ENCODE data around the gene SLC6A1.

DNA sequence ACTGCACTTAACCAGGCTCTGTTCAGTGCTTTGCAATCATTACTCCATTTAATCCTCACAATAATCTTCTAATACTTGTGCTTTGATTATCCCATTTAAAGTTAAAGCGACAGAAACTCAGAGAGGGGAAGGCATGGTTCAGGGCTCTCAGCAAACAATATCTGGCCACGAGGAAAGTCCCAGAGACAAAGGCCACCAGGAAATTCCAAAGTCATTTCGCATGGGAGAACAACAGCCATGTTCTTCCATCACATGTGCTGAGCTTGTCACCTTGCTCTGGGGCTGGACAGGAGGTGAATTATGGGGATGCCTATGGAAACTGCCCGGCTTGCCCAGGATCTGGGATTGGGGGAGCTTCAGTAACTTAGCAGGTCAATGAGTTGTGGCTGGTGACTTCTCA is 95.5 kb downstream of the SLC6A1 start:
- TF ChIP-seq ARNTL (CRISPR knock-in tag; IDR thresholded peaks at IDR 0.05; ENCODE audit: borderline replicate concordance, low read depth) (no peak), TOX (CRISPR knock-in tag; IDR thresholded peaks at IDR 0.05; ENCODE audit: borderline replicate concordance) (no peak), SNAI2 (CRISPR knock-in tag; IDR thresholded peaks at IDR 0.05) (no peak), ZFP3 (CRISPR knock-in tag; IDR thresholded peaks at IDR 0.05) (no peak), CSDC2 (CRISPR knock-in tag; IDR thresholded peaks at IDR 0.05) (no peak), BACH2 (CRISPR knock-in tag; IDR thresholded peaks at IDR 0.05; ENCODE audit: borderline replicate concordance) (no peak), ZC3H10 (CRISPR knock-in tag; IDR thresholded peaks at IDR 0.05) (no peak), ZFP30 (CRISPR knock-in tag; IDR thresholded peaks at IDR 0.05) (no peak), RARB (CRISPR knock-in tag; IDR thresholded peaks at IDR 0.05) (no peak), PPARA (CRISPR knock-in tag; IDR thresholded peaks at IDR 0.05; ENCODE audit: borderline replicate concordance) (no peak), ISL1 (CRISPR knock-in tag; IDR thresholded peaks at IDR 0.05) (no peak), GLIS3 (CRISPR knock-in tag; IDR thresholded peaks at IDR 0.05) (no peak)
- TF ChIP-seq, protein P1, sequence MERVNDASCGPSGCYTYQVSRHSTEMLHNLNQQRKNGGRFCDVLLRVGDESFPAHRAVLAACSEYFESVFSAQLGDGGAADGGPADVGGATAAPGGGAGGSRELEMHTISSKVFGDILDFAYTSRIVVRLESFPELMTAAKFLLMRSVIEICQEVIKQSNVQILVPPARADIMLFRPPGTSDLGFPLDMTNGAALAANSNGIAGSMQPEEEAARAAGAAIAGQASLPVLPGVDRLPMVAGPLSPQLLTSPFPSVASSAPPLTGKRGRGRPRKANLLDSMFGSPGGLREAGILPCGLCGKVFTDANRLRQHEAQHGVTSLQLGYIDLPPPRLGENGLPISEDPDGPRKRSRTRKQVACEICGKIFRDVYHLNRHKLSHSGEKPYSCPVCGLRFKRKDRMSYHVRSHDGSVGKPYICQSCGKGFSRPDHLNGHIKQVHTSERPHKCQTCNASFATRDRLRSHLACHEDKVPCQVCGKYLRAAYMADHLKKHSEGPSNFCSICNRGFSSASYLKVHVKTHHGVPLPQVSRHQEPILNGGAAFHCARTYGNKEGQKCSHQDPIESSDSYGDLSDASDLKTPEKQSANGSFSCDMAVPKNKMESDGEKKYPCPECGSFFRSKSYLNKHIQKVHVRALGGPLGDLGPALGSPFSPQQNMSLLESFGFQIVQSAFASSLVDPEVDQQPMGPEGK (CRISPR knock-in tag; IDR thresholded peaks at IDR 0.05; ENCODE audit: borderline replicate concordance) = no peak
- TF ChIP-seq, protein P2, sequence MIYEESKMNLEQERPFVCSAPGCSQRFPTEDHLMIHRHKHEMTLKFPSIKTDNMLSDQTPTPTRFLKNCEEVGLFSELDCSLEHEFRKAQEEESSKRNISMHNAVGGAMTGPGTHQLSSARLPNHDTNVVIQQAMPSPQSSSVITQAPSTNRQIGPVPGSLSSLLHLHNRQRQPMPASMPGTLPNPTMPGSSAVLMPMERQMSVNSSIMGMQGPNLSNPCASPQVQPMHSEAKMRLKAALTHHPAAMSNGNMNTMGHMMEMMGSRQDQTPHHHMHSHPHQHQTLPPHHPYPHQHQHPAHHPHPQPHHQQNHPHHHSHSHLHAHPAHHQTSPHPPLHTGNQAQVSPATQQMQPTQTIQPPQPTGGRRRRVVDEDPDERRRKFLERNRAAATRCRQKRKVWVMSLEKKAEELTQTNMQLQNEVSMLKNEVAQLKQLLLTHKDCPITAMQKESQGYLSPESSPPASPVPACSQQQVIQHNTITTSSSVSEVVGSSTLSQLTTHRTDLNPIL (CRISPR knock-in tag; IDR thresholded peaks at IDR 0.05; ENCODE audit: low read depth) = no peak
